Urinary bladder (tissue), 4 donors: ENCODE measurements around the gene LIF. TPM values are rescaled to one million over a fixed set of nuclear protein-coding genes. Genes with fewer than 3 reads are reported as not detected.
"Not testable (repeated sequence)": the region's sequence is repeated elsewhere in the genome, so short reads cannot be mapped to it uniquely, and the experiment has no call there.

Source experiments
- DNase-seq: peaks from one replicate; pipeline ENCODE4 v3.0.0-alpha.2; 2015; ENCODE audit errors: extremely low spot score
- H3K27ac ChIP-seq: one replicate; pipeline ENCODE4 v1.5.1; 2013; ENCODE audit warnings: low read depth, mild to moderate bottlenecking, moderate library complexity
- H3K36me3 ChIP-seq: one replicate; pipeline ENCODE4 v1.6.1; 2013; ENCODE audit warnings: mild to moderate bottlenecking, moderate library complexity; ENCODE audit not compliant: insufficient read depth
- H3K4me1 ChIP-seq: one replicate; pipeline ENCODE4 v1.6.1; 2013; ENCODE audit warnings: mild to moderate bottlenecking, moderate library complexity; ENCODE audit not compliant: insufficient read depth
- H3K4me3 ChIP-seq: one replicate; pipeline ENCODE4 v1.5.1; 2013; ENCODE audit warnings: low read depth, low read length
- WGBS: extraction: QIAGEN DNeasy Blood & Tissue Kit; methylation state at CpG from one replicate; pipeline ENCODE4 v1.1.7; 2013; 5-methylcytosine and 5-hydroxymethylcytosine counted together
- polyA plus RNA-seq: library from polyadenylated mRNA; stranded (reverse); fragments of 200-250 nt; gene quantifications from one replicate; pipeline ENCODE4 v1.2.3, GENCODE V29; 2013
- total RNA-seq: library from RNA; depleted of rRNA; stranded (reverse); fragments of >200 nt; gene quantifications from one replicate; pipeline ENCODE4 v1.2.3, GENCODE V29; 2014
- donor health status: healthy with polysubstance abuse.
- donor health status: healthy.

LIF gene
- total and polyA plus RNA-seq, 2 donors: 1.1 to 4.8 TPM

DNA sequence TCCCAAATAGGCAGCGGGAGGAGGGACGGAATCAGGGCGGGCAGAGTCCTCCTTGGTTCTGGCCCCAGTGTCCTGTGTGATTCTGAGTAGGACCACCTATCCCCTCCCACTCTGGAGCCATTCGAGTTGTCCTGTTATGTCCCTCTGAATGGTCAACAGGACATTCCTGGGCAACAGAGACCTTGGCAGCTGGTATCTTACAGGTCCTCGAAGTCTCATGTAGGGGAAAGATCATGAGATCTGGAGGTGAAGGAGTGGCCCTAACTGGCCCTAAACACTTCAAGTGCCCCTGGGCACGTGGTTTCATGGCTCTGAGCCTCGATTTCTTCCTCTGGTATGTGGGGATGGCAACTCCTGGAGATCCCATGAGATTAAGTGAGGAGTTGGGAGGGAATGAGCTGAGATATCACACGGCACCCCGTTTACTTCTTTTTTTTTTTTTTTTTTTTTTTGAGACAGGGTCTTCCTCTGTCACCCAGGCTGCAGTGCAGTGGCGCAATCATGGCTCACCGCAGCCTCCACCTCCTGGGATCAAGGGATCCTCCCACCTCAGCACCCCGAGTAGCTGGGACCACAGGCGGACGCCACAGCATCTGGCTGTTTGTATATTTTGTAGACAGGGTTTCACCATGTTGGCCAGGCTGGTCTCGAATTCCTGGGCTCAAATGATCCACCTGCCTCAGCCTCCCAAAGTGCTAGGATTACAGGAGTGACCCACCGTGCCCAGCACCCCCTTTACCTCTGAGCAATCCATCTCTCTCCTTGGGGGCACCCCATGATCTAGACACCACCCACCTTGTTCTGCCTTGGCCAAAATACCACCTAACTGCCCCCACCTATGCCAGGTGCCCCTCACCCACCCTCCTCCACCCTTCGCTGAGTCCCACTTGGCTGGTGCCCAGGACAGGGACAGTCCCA, 6.8 kb downstream of the LIF start:
- no peak overlapping the region for H3K4me3 ChIP-seq
- DNase-seq: no peak
- no peaks in the 10 kb centered on the region for H3K4me1 ChIP-seq
- H3K27ac ChIP-seq: no peak overlapping the region
- WGBS: 87% methylated on average over 17 of the region's 17 CpGs
- no peaks in the 10 kb centered on the region for H3K36me3 ChIP-seq

DNA sequence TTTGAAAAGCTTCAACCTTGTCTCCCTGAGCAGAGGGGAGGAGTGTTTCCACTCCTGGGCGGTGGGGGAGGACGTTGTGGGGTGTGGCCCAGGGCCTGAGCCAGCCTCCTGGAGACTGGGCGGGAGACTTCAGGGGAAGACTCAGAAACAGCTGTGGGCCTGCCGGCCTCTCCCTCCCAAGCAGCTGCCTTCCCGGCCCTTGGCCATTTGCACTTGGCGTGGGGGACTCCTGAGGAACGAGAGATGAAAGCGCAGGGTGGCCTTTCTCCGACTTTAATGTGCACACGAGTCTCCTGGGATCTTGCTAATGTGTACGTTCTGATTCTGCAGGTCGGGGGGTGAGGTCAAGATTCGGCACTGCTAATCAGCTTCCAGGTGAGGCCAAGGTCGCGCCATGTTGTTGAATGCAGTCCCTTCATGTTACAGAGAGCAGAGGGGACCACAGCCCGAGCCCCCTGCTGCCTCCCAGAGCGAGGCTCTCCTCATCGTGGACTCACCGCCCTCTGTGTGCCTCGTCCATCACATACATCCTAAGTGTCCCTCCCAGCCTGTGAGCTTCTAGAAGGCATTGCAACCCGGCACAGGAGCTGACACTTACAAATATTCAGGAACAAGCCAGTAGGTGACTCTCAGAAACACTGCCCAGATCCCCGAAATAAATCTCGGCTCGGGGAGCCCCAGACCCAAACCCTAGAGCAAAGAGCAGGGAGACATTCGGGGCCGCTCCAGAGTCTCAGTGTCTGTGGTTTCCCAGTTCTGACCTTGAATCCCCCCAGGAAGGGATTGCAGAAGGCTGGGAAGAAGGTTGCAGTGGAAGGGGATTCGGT, 7.7 kb downstream of the LIF start:
- WGBS: 63% methylated on average over 27 of the region's 27 CpGs
- Histone ChIP-seq H3K4me1 (no peaks in the 10 kb centered on the region), H3K27ac (no peak overlapping the region), H3K4me3 (no peak overlapping the region), H3K36me3 (no peaks in the 10 kb centered on the region)
- no peak for DNase-seq

DNA sequence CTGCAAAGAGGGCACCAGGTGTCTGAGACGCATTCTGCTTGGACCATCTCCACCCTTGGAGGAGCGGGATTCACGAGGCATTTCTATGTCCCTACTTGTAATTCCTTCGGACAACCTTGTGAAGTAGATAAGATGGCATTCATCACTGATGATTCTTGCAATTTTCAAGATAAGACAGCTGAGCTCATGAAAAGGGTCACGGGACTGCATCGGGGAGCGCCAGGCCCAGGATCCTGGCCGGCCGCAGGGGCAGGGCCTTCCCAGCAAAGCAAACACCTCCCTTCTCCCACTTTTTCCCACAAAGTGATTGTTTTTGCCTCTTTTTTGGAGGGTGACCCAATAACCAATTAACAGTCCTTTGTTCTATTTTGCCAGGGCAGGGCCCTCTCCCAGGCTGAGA, 8.4 kb downstream of the LIF start:
- Histone ChIP-seq H3K4me1 (no peaks in the 10 kb centered on the region), H3K4me3 (no peak overlapping the region), H3K27ac (no peak overlapping the region), H3K36me3 (no peaks in the 10 kb centered on the region)
- 88% methylated on average over 9 of the region's 9 CpGs for WGBS
- DNase-seq: no peak

DNA sequence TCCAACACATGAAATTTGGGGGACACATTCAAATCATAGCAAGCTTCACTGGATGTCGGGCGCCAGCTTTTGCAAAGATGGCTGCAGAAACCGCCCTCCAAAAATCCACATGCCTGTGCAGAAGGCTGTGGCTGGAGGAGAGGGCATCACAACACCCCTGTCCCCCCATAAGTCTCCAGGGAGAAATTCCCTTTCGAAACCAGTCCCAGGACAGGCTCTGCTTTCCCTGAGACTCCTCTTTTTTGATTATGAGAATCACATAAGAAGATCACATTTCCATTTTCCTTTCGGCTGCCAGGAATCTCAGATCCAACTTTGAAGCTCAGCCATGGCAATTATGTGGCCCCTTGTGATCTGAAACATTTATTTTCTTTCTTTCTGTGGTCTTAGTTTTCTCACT, 9.7 kb downstream of the LIF start:
- DNase-seq: no peak
- WGBS: 99% methylated on average over 5 of the region's 5 CpGs

DNA sequence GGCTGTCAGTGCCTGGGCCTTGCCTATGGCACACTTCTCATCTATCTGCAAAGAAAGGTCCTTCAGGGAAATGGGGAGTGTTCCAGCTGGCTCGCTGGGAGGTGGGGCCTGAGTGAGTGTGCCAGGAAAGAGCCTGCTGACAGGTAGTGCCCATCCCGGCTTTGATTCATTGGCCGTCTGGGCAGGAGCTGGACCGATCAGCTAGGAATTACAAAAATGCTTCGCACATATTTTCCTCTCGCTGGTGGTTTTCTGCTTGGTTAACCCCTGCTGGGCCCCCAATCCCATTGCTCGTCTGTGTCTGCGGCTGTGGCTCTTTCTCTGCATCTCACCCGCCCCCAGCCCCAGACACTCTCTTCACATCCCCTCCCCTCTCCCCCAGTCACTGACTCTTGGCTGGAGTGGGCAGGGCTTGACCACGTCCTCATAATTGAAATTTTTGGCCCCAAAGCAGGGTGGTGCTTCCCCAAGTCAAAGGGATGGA, 10.8 kb downstream of the LIF start:
- no peak overlapping the region for H3K27ac ChIP-seq
- no peak overlapping the region for H3K4me3 ChIP-seq
- DNase-seq: no peak
- no peaks in the 10 kb centered on the region for H3K4me1 ChIP-seq
- 37% methylated on average over 10 of the region's 10 CpGs for WGBS
- no peaks in the 10 kb centered on the region for H3K36me3 ChIP-seq

More for the DNA sequence above, 9.7 kb downstream of the LIF start:
- Histone ChIP-seq H3K4me3 (no peak overlapping the region), H3K36me3 (no peaks in the 10 kb centered on the region), H3K4me1 (no peaks in the 10 kb centered on the region), H3K27ac (no peak overlapping the region)

- no peaks in the 10 kb centered on the region for H3K36me3 ChIP-seq
- H3K4me3 ChIP-seq: no peak overlapping the region
- no peaks in the 10 kb centered on the region for H3K4me1 ChIP-seq
- 38% methylated on average over 7 of the region's 7 CpGs for WGBS
- no peak for DNase-seq
- no peak overlapping the region for H3K27ac ChIP-seq
These were observed 11.6 kb downstream of the LIF start for GRCh38 chr22:30234786-30235470.

GRCh38 chr22:30234325-30234724, 12.2 kb downstream of the LIF start:
- not testable (repeated sequence) for H3K36me3 ChIP-seq, H3K4me1 ChIP-seq, H3K27ac ChIP-seq, H3K4me3 ChIP-seq, DNase-seq
- 93% methylated on average over 3 of the region's 3 CpGs for WGBS

- Histone ChIP-seq H3K4me1 (no peaks in the 10 kb centered on the region), H3K27ac (no peak overlapping the region), H3K4me3 (no peak overlapping the region), H3K36me3 (no peaks in the 10 kb centered on the region)
- no peak for DNase-seq
- WGBS: 83% methylated on average over 6 of the region's 6 CpGs
These were observed 13.0 kb downstream of the LIF start for GRCh38 chr22:30233582-30233981.

- no peaks in the 10 kb centered on the region for H3K4me1 ChIP-seq
- 42% methylated on average over 17 of the region's 17 CpGs for WGBS
- no peak overlapping the region for H3K27ac ChIP-seq
- no peaks in the 10 kb centered on the region for H3K36me3 ChIP-seq
- DNase-seq: no peak
- H3K4me3 ChIP-seq: no peak overlapping the region
These were observed 13.8 kb downstream of the LIF start for GRCh38 chr22:30232716-30233218.

- WGBS: 87% methylated on average over 9 of the region's 9 CpGs
- no peak for DNase-seq
- H3K27ac ChIP-seq: no peak overlapping the region
- H3K4me3 ChIP-seq: no peak overlapping the region
- H3K36me3 ChIP-seq: no peaks in the 10 kb centered on the region
- no peaks in the 10 kb centered on the region for H3K4me1 ChIP-seq
These were observed 15.6 kb downstream of the LIF start for GRCh38 chr22:30230787-30231461.

DNA sequence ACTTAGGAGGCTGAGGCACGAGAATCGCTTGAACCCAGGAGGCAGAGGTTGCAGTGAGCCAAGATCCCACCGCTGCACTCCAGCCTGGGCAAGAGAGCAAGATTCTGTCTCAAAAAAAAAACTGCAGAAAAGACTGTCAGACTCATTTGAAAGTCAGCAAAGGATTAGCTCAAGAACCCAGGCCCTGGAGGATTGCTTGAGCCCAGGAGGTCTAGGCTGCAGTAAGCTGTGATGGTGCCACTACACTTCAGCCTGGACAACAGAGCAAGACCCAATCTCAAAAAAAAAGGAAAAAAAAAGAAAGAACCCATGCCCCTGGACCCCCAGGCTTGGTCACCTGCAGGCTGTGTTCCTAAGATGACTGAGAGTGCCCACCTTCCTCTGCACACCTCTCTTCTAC, 16.2 kb downstream of the LIF start:
- H3K4me1 ChIP-seq: no peaks in the 10 kb centered on the region
- 95% methylated on average over 3 of the region's 3 CpGs for WGBS
- no peak overlapping the region for H3K4me3 ChIP-seq
- no peak for DNase-seq
- no peak overlapping the region for H3K27ac ChIP-seq
- H3K36me3 ChIP-seq: no peaks in the 10 kb centered on the region

DNA sequence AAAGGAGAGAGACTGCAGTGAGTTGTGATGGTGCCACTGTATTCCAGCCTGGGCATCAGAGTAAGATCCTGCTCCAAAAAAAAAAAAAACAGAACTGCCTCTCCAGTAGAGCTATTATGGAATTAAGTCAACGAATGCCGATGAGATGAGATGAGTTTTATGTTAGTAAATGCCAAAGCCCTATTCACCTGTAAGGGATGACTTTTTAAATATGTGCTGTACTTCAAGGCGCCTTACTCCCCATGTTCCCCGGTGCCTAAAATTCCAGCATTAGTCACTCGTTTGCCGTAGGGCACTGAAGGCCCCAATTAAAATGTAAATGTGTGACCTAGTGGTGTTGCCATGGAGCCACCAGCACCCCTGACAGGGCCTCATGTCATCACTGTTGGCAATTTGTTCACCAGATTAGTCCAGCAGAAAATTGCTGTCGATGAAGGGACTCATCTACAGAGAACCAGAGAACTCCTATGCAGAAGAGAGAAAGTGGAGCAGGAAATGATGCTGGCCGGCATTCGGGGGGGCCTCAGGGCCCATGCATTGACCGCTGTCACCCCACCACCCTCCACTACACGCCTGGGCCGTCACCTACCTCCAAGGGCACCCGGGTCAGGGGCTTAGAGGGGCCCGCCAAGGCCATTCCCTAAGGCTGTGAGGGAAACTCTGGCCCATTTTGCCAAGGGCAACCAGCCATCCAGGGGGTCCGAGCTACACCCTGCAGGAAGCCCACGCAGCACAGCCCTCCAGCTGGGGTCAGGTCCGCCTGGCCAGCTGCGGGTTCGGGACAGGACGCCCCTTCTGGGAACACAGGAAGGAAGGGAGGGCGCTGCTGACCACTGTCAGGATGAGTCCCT, 17.8 kb downstream of the LIF start:
- Histone ChIP-seq H3K27ac (no peak overlapping the region), H3K36me3 (no peaks in the 10 kb centered on the region), H3K4me1 (no peaks in the 10 kb centered on the region), H3K4me3 (no peak overlapping the region)
- WGBS: 72% methylated on average over 21 of the region's 21 CpGs
- DNase-seq: no peak
